HG02885 (cell line): ENCODE data around the gene IL27RA.
"Not testable (repeated sequence)": the region's sequence is repeated elsewhere in the genome, so short reads cannot be mapped to it uniquely, and the experiment has no call there.

Source experiments
- ATAC-seq: cut with Tn5 transposase; IDR thresholded peaks from one replicate; pipeline ENCODE4 v1.9.1; 2021; ENCODE audit warnings: mild to moderate bottlenecking; ENCODE audit not compliant: unreplicated experiment, poor library complexity

IL27RA gene

DNA sequence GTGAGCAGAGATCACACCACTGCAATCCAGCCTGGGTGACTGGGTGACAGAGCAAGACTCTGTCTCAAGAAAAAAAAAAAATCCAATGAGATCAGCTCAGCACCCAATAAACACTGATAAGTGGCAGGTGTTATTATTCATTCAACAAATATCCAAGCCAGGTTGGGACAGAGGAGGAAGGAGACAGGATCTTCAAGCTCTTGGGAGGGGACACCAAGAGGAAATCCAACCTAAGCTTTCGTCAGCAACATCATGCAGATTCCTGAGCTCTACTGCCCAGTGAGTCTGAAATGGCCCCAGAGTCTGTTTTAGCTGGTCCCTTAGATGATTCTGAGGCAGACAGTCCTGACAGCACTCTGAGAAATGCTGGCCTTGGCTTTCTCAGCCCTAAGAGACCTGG is 33.1 kb upstream of the IL27RA start:
- no peak for ATAC-seq

GRCh38 chr19:13999085-13999484 is 32.5 kb upstream of the IL27RA start:
- ATAC-seq, result no peak

DNA sequence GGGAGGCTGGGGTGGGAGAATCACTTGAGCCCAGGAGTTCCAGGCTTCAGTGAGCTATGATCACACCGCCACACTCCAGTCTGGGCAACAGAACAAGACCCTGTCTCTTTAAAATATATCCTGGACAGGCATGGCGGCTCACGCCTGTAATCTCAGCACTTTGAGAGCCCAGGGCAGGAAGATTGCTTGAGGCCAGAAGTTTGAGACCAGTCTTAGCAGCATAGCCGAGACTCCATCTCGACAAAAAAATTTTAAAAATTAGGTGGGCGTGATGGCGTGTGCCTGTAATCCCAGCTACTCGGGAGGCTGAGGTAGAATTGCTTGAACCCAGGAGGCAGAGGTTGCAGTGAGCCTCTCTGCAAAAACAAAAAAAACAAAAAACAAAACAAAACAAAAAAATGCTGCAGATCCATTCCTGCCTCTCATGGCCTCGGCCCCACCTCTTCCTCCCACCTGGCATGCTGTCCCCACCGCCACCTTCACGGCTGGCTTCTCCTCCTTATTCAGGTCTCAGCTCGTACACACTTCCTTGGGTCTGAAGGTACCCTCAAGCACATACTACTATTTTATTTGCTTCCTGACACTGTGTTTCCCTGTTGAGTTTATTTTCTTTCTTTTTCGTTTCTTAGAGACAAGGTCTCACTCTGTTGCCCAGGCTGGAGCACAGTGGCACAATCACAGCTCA is 30.7 kb upstream of the IL27RA start:
- ATAC-seq, result no peak

GRCh38 chr19:14002571-14003250 is 28.9 kb upstream of the IL27RA start:
- ATAC-seq, result no peak

DNA sequence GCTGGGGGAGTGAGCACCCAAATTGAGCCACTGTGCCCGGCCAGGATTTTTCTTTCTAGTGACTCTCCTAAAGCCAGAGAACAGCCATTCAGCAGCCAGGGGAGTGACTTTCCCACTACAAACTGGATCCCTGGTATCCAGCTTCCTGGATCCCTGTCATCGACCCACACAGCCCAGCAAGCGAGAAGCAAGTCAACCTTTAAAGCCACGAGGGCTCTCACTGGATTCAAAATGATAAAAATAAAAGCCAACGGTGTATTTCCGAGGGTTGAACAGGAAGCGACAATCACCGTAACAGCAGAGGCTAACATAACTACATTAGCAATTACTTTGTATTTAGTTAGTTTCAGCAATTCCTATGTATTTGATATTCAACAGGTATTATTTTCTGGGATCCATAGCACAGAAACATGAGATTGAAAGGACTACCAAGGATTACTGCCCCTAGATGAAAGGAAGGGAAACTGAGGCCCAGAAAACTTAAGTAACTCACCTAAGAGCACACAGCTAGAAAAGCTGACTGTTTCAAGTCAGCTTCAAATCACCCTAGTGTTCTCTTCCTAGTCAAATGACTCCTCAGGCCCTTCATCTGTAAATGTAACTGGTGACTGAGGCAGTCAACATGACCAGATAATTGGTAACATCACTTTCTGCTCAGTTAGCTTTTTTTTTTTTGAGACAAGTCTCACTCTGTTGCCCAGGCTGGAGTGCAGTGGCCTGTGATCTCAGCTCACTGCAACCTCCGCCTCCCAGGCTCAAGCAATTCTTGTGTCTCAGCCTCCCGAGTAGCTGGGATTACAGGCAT is 28.1 kb upstream of the IL27RA start:
- ATAC-seq, result no peak

- ATAC-seq, result no peak
Measured at GRCh38 chr19:14004619-14005348, 26.8 kb upstream of the IL27RA start.

DNA sequence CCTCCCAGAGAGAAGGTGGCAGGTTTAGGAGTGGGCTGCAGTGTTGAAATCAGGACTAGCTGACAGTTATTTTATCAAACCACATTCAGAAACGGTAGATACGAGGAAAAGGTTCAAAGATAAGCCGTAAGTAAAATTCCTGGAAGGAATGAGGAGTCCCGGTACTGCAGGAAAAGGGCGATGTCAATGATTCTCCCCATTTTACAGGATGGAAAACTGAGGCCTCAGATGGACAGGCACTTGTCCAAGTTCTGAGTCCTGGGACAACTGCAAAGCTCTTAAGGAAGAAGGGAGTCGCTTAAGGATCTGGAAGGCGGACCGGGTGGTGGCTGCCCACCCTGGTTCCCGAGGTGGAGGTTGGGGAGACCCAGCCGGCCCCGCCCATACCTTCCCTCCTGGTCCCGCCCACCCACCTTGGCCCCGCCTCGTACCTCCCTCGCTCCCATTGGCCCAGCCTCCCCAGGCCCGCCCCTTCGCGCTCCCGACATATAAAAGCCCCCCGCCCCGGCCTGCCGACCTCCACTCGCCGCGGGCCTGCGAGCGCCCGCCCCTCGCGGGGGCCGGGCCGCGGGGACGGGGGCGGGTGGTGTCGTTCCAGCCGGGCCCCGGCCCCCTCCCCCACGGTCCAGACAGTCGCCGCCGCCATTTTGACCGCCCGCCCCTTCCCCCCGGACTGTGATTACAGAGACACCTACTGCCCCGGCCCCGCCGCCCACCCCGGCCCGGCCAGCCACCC is 26.0 kb upstream of the IL27RA start:
- ATAC-seq, result peak; percentile 51

DNA sequence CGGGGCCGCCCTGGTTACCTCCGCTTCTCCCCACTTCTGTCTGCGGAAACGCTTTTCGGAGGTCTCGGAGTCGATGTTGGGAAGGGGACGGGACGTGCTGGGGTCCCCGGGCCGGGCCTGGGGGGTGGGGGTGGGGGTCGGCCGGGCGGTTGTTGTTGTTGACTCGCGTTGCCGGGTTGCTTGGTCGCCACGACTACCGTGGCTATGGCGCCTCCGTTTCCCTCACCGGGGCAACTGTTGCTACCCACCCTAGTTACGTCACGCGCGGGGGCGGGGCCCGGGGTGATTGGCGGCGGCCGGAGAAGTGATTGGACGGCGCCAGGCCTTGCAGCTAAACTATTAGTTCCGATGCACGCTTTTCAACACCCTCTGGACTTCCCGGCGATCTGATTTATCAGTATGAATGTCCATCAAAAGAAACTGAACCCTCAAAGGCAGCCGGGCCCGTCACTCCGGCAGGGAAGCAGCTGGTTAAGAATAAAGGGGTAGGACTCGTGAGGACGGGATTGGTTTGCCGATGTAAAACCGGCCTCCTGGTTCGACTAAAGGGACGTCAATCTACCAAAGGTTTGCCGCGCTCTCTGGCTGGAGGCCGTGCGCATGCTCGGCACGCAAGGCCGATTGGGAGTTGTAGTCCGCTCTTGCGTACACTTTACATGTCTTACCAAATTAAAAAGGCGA is 25.3 kb upstream of the IL27RA start, which contains the start of gene RFX1:
TSS of gene RFX1 (minus strand) at position 236 of the 681 bp plus-strand sequence. CDS start 12,477 bp downstream, outside the sequence.
- ATAC-seq, result peak; percentile 74

- ATAC-seq, result peak; percentile 43
Measured at GRCh38 chr19:14006766-14007562, 24.6 kb upstream of the IL27RA start.

GRCh38 chr19:14012378-14012915 is 19.1 kb upstream of the IL27RA start:
- ATAC-seq, result no peak

- peak; percentile 62 for ATAC-seq
Measured at GRCh38 chr19:14015524-14016035, 16.0 kb upstream of the IL27RA start.

DNA sequence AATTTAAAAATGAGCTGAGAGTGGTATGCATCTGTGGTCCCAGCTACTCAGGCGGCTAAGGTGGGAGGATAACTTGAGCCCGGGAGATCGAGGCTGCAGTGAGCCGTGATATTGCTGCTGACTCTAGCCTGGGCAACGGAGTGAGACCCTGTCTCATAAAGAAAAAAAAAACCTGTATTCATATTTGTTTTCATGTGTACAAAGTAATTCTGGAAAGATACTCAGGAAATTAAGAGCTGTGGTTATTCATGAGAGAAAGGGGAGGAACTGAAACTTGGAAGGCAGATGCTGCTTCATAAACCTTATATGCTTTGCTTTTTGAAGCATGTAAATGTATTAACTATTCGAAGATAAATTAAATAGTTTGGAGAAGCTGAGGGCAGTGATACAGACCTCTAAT is 12.5 kb upstream of the IL27RA start:
- no peak for ATAC-seq

DNA sequence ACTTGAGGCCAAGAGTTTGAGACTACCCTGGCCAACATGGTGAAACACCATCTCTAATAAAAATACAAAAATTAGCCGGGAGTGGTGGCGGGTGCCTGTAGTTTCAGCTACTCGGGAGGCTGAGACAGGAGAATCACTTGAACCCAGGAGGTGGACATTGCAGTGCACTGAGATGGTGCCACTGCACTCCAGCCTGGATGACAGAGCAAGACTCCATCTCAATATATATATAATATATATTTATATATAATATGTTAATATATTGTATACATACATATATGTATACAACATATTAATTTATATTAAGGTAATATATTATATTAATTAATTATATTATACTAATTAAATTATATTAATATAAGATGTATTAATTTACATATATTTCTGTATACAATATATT is 11.8 kb upstream of the IL27RA start:
- not testable (repeated sequence) for ATAC-seq

DNA sequence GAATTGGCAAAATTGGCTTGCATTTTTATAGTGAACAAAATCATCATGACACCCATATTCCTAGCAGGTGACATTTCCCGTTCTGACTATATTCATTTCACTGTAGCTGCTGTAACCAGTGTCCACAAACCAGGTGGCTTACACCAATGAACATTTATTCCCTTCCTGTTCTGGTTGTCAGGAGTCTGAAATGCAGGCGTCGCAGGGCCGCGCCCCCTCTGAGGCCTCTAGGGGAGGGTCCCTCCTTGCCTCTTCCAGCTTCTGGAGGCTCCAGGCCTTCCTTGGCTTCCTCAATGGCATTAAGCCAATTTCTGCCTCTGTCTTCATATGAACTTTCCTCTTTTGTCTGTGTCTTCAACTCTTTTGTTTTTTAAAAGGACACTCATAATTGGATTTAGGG is 10.1 kb upstream of the IL27RA start:
- ATAC-seq, result no peak

DNA sequence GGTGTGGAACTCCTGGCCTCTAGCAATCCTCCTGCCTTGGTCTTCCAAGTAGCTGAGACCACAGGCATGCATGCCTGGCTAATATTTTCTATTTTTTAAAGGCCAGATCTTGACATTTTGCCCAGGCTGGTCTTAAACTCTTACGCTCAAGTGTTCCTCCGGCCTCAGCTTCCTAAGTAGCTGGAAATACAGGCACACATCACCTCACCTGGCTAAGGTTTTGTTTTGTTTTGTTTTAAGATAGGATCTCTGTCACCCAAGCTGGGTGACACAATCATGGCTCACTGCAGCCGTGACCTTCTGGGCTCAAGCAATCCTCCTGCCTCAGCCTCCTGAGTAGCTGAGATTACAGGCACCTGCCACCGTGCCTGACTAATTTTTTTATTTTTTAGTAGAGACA is 9.1 kb upstream of the IL27RA start:
- no peak for ATAC-seq

- ATAC-seq, result no peak
Measured at GRCh38 chr19:14023404-14024235, 7.9 kb upstream of the IL27RA start.

GRCh38 chr19:14026652-14027192 is 4.8 kb upstream of the IL27RA start:
- not testable (repeated sequence) for ATAC-seq
